HG02981 (cell line): ENCODE data around the gene C3AR1.

Experiments
- ATAC-seq: cut with Tn5 transposase; IDR thresholded peaks from one replicate; pipeline ENCODE4 v1.9.1; 2021; ENCODE audit warnings: mild to moderate bottlenecking, moderate library complexity; ENCODE audit not compliant: unreplicated experiment

C3AR1 gene

GRCh38 chr12:8058506-8058905, 7.7 kb downstream of the C3AR1 start:
- no peak for ATAC-seq

- ATAC-seq, result no peak
Measured at GRCh38 chr12:8057839-8058238, 8.3 kb downstream of the C3AR1 start.

GRCh38 chr12:8057306-8057705, 8.9 kb downstream of the C3AR1 start:
- no peak for ATAC-seq

GRCh38 chr12:8054816-8055215, 11.3 kb downstream of the C3AR1 start:
- no peak for ATAC-seq

- no peak for ATAC-seq
Measured at GRCh38 chr12:8052679-8053078, 13.5 kb downstream of the C3AR1 start.

GRCh38 chr12:8050600-8051250, 15.4 kb downstream of the C3AR1 start:
- no peak for ATAC-seq

GRCh38 chr12:8048906-8049305, 17.3 kb downstream of the C3AR1 start:
- no peak for ATAC-seq

- ATAC-seq, result no peak
Measured at GRCh38 chr12:8047842-8048241, 18.3 kb downstream of the C3AR1 start.

GRCh38 chr12:8045952-8046944, 19.9 kb downstream of the C3AR1 start:
- no peak for ATAC-seq

- ATAC-seq, result no peak
Measured at GRCh38 chr12:8040791-8041190, 25.4 kb downstream of the C3AR1 start.

- ATAC-seq, result no peak
Measured at GRCh38 chr12:8038659-8039114, 27.5 kb downstream of the C3AR1 start.

- no peak for ATAC-seq
Measured at GRCh38 chr12:8037947-8038346, 28.2 kb downstream of the C3AR1 start.

- ATAC-seq, result no peak
Measured at GRCh38 chr12:8037046-8037663, 29.0 kb downstream of the C3AR1 start.

- ATAC-seq, result no peak
Measured at GRCh38 chr12:8036346-8036745, 29.8 kb downstream of the C3AR1 start.

GRCh38 chr12:8035440-8036010, 30.6 kb downstream of the C3AR1 start:
- ATAC-seq, result no peak

GRCh38 chr12:8034802-8035201, 31.4 kb downstream of the C3AR1 start:
- no peak for ATAC-seq

GRCh38 chr12:8033153-8034044, 32.8 kb downstream of the C3AR1 start:
- ATAC-seq, result no peak

GRCh38 chr12:8032242-8033152, 33.7 kb downstream of the C3AR1 start, which contains the start of gene FOXJ2:
Gene FOXJ2, plus strand, starts transcription at chr12:8032716. Its CDS starts 7,117 bp downstream, at chr12:8039833.
- peak; percentile 52 for ATAC-seq

- ATAC-seq, result no peak
Measured at GRCh38 chr12:8031872-8032241, 34.3 kb downstream of the C3AR1 start.
